Measurements from ENCODE around the gene EFCAB8. TPM values are rescaled to one million over a fixed set of nuclear protein-coding genes. Genes with fewer than 3 reads are reported as not detected.

Gene EFCAB8
- total RNA-seq: not detected
- long read RNA-seq: 0 reads

DNA sequence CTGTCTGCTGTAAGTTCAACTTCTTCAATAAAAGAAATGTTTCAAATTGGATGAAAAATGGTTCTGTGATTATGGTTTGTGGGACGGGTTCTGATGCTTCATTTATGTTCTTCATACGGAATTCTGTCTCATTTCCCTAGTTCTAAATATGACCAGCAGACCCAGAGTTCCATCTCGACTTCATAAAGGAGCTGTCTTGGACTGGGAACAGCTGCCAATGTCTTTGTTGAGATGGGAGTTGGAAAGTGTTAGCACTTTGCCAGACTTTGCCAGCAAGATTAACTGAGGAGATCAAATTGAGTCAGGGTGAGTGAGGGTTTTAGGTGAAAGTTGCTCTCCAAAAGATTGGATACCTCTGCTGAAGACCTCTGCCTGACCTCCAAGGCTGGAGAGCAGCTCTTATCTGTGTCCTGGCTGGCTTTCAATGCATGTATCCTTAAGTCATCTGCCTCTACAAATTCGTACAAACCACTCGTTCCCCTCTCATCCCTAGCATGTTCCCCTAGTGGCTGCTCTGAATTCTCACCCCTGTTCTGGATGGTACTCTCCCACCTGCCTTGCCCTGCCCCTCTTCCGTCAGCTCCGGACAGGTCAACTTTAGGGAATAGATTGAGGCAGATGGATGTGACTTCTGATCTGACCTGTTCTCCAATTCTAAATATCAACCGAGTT, at the start of gene EFCAB8:
Gene EFCAB8 (plus strand): TSS at position 223 of the 672 bp plus-strand sequence. CDS start 4,870 bp downstream, outside the sequence.
- intact Hi-C loops (cut with DNase I): no loop called here
- DNase-seq (ENCODE audit: low spot score): no peak

DNA sequence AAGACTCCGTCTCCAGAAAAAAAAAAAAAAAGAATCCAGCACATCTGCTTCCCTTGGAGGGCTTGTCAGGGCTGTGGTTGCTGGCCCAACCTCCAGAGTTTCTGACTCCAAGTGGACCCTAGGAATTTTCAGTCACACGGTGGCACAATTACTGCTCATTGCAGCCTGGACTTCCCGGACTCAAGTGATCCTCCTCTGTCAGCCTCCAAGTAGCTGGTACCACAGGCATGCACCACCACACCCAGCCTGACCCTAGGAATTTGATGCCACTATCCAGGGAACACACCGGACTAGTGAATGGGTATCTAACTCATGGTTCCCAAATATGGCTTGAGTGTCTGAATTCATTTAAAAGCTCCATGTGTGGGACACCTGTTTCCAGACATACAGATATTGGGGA, 48.8 kb upstream of the EFCAB8 start:
- intact Hi-C loops (cut with DNase I): no loop called here
- DNase-seq (ENCODE audit: low spot score): no peak

GRCh38 chr20:32810941-32811340, 47.8 kb upstream of the EFCAB8 start:
- intact Hi-C loops (cut with DNase I): no loop called here
- DNase-seq (ENCODE audit: low spot score): no peak

DNA sequence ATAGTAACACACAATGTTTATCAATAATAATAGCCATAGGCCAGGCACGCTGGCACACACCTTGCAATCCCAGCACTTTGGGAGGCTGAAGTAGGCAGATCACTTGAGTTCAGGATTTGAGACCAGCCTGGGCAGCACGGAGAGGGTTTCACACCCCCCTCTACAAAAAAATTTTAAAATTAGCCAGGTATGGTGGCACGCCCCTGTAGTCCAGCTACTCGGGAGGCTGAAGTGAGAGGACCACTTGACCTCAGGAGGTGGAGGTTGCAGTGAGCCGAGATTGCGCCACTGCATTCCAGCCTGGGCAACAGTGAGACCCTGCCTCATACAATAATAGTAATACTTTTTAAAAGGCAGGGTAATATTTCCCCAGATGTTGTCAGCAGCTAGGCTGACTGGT, 46.8 kb upstream of the EFCAB8 start:
- DNase-seq (ENCODE audit: low spot score): no peak

GRCh38 chr20:32819992-32820697, 38.6 kb upstream of the EFCAB8 start:
- intact Hi-C loops (cut with DNase I): no loop called here
- DNase-seq (ENCODE audit: low spot score): no peak

More for the DNA sequence above, 46.8 kb upstream of the EFCAB8 start:
- intact Hi-C loops (cut with DNase I): no loop called here

DNA sequence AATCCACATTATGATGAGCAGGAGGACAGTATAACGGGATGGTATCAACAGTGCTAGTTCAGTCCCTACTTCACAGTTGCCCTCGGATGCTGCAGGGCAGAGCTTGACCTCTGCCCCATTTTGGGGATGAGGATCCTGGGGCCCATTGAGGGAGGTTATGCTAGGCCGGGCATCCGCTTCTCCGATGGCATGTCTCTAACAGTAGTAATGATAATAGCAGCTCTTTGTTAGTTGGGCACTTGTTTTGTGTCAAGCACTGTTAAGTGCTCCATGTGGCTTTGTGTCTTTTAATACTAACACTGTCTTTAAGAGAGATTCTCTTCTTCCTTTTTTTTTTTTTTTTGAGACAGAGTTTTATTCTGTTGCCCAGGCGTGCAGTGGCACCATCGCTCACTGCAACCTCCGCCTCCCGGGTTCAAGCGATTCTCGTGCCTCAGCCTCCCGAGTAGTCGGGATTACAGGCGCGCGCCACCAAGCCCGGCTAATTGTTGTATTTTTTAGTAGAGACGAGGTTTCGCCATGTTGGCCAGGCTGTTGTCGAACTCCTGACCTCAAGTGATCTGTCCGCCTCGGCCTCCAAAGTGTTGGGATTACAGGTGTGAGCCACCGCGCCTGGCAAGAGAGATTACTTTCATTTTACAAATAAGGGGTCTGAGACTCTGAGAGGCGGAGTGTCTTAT, 37.9 kb upstream of the EFCAB8 start:
- intact Hi-C loops (cut with DNase I): no loop called here
- DNase-seq (ENCODE audit: low spot score): no peak

GRCh38 chr20:32822225-32822624, 36.5 kb upstream of the EFCAB8 start:
- intact Hi-C loops (cut with DNase I): no loop called here
- no peak for DNase-seq (ENCODE audit: low spot score)

DNA sequence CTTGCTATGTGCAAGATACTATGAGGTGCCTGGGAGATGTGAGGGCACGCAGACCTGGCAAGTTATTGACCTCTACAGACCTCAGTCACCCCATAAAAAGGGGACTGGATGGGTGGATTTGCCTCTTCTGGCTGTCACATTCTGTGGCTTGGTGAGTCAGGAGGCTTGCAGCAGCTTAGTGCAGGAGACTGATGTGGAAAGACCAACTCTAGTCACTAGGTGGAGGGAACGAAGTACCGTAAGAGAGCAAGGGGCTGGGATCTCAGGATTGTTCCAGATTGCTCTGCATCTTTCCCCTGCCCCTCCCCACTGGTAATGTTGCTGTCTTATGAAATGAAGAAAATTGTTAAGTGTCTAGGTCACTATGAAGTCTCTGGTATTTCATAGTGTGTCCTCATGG, 35.6 kb upstream of the EFCAB8 start:
- intact Hi-C loops (cut with DNase I): no loop called here
- DNase-seq (ENCODE audit: low spot score): no peak

DNA sequence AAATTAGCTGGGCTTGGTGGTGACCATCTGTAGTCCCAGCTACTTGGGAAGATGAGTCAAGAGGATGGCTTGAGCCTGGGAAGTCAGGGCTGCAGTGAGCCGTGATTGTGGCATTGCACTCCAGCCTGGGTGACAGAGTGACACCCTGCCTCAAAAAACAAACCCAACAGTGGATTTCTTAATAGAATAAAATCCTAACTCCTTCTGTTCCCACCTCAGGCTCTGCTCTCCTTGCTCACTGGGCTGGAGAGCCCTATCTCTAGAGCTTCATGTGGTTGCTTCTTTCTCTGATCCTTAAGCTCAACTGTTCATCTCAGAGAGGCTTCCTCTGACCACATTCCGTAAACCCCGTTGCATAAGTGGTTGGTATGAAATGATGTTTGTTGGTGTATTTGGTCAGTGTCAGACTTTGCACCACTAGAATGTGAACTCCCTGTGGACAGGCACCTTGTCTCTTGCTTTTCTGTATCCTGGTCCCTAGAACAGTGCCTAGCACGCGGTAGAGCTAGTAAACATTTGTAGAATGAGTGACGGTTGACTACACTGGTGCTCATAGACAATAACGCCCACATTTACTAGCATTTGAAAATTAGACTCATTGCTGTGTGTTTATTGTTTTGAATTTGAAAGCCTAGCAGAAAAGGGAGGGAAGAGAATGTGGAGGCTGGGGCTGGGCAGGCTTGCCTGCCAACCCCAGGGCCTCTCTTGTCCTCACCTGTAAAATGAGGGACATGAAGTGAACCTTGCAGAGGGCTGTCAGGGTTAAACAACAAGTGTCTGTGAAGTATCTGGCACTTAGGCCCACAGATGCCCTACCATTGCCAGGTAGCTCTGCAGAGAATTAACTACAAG, 34.8 kb upstream of the EFCAB8 start:
- no peak for DNase-seq (ENCODE audit: low spot score)
- intact Hi-C loops (cut with DNase I): no loop called here

GRCh38 chr20:32828029-32828680, 30.6 kb upstream of the EFCAB8 start:
- intact Hi-C loops (cut with DNase I): no loop called here
- no peak for DNase-seq (ENCODE audit: low spot score)

DNA sequence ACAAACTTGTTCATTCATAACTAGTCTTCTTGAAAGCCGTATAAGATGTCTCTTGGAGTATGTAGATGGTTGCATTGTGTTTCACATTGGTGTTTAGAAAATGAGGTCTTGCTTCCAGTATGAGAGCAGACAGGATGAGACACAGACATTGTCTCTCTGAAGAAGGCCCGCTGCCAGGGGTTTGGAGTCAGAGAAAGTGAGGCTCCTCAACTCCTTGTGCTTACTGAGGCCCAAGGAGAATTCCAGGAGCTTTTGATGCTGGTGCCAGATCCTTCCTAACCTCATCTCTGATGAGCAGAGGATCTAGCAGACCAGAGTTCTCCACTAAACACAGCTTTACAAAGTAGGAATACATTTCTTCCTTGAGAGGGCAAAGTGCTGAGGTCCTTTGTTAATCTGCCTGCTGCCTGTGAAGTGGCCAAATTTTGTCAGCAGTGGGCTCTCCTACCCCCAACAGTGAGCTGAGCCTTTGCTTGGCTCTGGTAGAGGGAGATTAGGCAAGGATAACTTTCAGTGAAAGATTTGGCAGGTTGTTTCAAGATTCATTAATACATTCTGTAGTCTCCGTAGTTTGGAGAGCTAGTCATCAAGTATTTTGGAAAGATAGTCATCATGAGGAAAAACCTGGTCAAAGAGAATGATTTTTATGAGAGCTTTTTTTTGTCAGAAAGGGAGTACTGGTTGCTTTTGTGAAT, 29.3 kb upstream of the EFCAB8 start:
- intact Hi-C loops (cut with DNase I): no loop called here
- DNase-seq (ENCODE audit: low spot score): no peak

- DNase-seq (ENCODE audit: low spot score): no peak
- intact Hi-C loops (cut with DNase I): no loop called here
Measured at GRCh38 chr20:32830437-32830836, 28.3 kb upstream of the EFCAB8 start.

DNA sequence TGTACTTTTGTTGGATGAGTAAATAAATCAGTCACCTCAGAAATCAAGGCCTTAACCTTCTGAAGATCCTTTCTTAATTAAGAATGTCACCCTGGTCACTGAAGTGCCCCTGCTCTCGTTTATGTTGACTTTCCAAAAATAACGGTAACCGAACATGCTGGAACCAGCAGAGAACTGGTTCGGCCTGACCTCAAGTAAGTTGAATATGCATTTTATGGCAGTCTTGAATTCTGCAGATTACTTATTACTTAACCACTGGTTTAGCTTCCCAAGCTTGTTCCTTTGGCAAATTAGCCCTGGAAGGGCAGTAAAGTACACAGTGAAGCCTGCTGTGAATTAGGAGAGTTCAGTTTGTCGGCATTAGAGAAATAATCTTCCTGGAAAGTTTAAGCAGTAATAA, 26.7 kb upstream of the EFCAB8 start:
- intact Hi-C loops (cut with DNase I): no loop called here
- DNase-seq (ENCODE audit: low spot score): no peak

DNA sequence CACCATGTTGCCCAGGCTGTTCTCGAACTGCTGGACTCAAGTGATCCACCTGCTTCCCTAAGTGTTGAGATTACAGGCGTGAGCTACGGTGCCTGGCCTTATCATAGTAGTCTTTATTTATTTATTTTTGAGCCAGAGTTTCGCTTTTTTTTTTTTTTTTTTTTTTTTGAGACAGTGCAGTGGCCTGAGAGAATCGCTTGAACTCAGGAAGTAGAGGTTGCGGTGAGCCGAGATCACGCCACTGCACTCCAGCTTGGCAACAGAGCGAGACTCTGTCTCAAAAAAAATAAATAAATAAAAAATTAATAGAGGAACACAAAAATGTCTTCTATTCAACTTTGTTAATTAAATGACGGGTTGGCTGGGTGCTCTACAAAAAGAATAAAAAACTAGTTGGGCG, 26.1 kb upstream of the EFCAB8 start:
- intact Hi-C loops (cut with DNase I): no loop called here
- DNase-seq (ENCODE audit: low spot score): no peak

- intact Hi-C loops (cut with DNase I): no loop called here
- DNase-seq (ENCODE audit: low spot score): no peak
Measured at GRCh38 chr20:32834972-32835371, 23.8 kb upstream of the EFCAB8 start.

- intact Hi-C loops (cut with DNase I): no loop called here
- no peak for DNase-seq (ENCODE audit: low spot score)
Measured at GRCh38 chr20:32837157-32837556, 21.6 kb upstream of the EFCAB8 start.

DNA sequence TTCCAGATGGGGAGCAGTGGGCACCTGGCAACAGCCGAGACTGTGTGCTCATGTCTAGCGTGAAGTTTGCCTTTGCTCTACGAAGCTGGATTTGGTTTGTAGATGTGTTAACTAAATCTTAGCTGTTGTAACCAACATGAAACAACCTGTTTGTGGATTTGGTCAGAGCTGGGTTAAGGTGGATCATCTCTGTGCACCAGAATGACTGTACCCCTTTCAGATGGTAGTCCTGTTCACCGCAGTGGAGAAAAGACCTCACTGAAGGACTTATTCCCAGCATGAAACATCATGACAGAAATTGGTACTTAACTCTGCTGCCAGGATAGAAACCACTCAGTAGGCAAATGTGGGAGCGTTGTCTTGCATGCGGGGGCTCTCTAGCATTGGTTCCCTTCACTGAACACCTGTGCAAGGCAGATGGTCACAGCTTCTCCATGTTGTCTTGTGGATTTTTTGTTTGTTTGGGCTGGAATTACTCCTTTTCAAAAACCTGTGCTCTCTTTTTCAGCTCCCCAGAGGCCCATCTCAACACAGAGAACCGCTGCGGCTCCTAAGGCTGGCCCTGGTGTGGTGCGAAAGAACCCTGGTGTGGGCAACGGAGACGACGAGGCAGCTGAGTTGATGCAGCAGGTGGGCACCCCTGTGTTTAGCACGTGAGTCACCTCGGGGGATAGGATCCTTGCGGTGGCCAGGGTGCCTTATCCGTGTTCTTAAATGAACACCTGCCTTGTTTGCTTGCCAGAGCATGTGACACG, 19.3 kb upstream of the EFCAB8 start:
- intact Hi-C loops (cut with DNase I): no loop called here
- no peak for DNase-seq (ENCODE audit: low spot score)

GRCh38 chr20:32839982-32840285, 18.8 kb upstream of the EFCAB8 start:
- DNase-seq (ENCODE audit: low spot score): no peak
- intact Hi-C loops (cut with DNase I): no loop called here
